K562 (cell line): ENCODE measurements around the gene DGCR8. TPM values are rescaled to one million over a fixed set of nuclear protein-coding genes. Genes with fewer than 3 reads are reported as not detected.

Source experiments
- FUS ChIP-seq: fragments of 200-400 bp; formaldehyde crosslinking; optimal IDR thresholded peaks from 2 replicates; pipeline ENCODE3; 2017; ENCODE audit warnings: low read depth, low read length
- HES1 ChIP-seq: fragments of 450-650 bp; IDR thresholded peaks from 2 replicates; pipeline ENCODE4 v1.6.1; 2016; ENCODE audit warnings: low read depth, mild to moderate bottlenecking, moderate library complexity
- HIVEP1 ChIP-seq: fragments of 250-450 bp; sonication (Bioruptor Pico); IDR thresholded peaks from 2 replicates; pipeline ENCODE4 v1.4.0; 2020; ENCODE audit warnings: mild to moderate bottlenecking
- HMG20A ChIP-seq: fragments of 450-650 bp; formaldehyde crosslinking; conservative IDR thresholded peaks from 2 replicates; pipeline ENCODE4 v1.4.0; 2020; ENCODE audit warnings: mild to moderate bottlenecking, mixed read lengths
- MXD1 ChIP-seq: fragments of 250-450 bp; sonication (Bioruptor Pico); IDR thresholded peaks from 2 replicates; pipeline ENCODE4 v1.8.0; 2021; ENCODE audit warnings: borderline replicate concordance, mild to moderate bottlenecking, moderate library complexity; ENCODE audit not compliant: poor library complexity, severe bottlenecking
- POLR2AphosphoS2 ChIP-seq: IDR thresholded peaks from 2 replicates; pipeline ENCODE4 v1.6.1; 2012; ENCODE audit warnings: low read length, improper control_type of control experiment
- RBM15 ChIP-seq: fragments of 200-400 bp; formaldehyde crosslinking; IDR thresholded peaks from 2 replicates; pipeline ENCODE4 v1.6.1; 2018; ENCODE audit warnings: mild to moderate bottlenecking, low read length, moderate library complexity; ENCODE audit not compliant: insufficient read depth
- SNIP1 ChIP-seq: fragments of 450-650 bp; IDR thresholded peaks from 2 replicates; pipeline ENCODE4 v1.7.1; 2017; ENCODE audit warnings: low read depth, mild to moderate bottlenecking
- ZBED1 ChIP-seq: IDR thresholded peaks from 2 replicates; pipeline ENCODE4 v1.6.1; 2014
- ZNF77 ChIP-seq: fragments of 250-450 bp; sonication (Bioruptor Pico); IDR thresholded peaks from 2 replicates; pipeline ENCODE4 v1.5.0; 2020
- polyA plus RNA-seq, 8 experiments: library from polyadenylated mRNA; depleted of rRNA in 4 of 8; stranded (reverse) in 5 of 8; unstranded in 3 of 8; fragments of >200 nt; fragmentation: Nextera tagmentation in 2 of 8; fragmentation: Illumina TruSeq in 1 of 8; extraction: Ambion mirVana in 2 of 8; extraction: Trizol in 1 of 8; gene quantifications; 2 replicates each; pipeline versions ENCODE4 v1.2.1 to v1.2.3, GENCODE V29; 2011 to 2014; ENCODE audit warnings: inconsistent platforms in 1 of 8, missing spikeins in 1 of 8
- total RNA-seq, 7 experiments: library from RNA; depleted of rRNA in 6 of 7; stranded (reverse); fragments of >200 nt in 6 of 7; fragmentation: Illumina TruSeq in 2 of 7; extraction: Trizol in 2 of 7; gene quantifications; 2 replicates each; pipeline versions ENCODE4 v1.2.1 to v1.2.3, GENCODE V29; 2011 to 2021; ENCODE audit warnings: low replicate concordance in 1 of 7
- TF ChIP-seq, protein P1 (sequence below): fragments of 200-800 bp; sonication (Bioruptor generic); IDR thresholded peaks from 2 replicates; pipeline ENCODE4 v1.6.1; 2016; ENCODE audit warnings: missing genetic modification characterization, missing compliant biosample characterization
- TF ChIP-seq, protein P2 (sequence below): fragments of 250-450 bp; sonication (Bioruptor Pico); IDR thresholded peaks from 2 replicates; pipeline ENCODE4 v1.5.1; 2021; ENCODE audit warnings: mild to moderate bottlenecking
- TF ChIP-seq, protein P3 (sequence below), 3 experiments: IDR thresholded peaks in 2 of 3; conservative IDR thresholded peaks in 1 of 3; 2 replicates each; pipeline ENCODE4 v1.5.1; 2011 to 2012; ENCODE audit warnings: low read length in 3 of 3, mild to moderate bottlenecking in 3 of 3, control low read depth in 2 of 3, improper control_type of control experiment in 1 of 3, inconsistent platforms in 1 of 3, low read depth in 1 of 3, mixed read lengths in 1 of 3, moderate library complexity in 1 of 3; ENCODE audit not compliant: insufficient read depth in 2 of 3
- TF ChIP-seq, protein P4 (sequence below): sonication (generic); formaldehyde crosslinking; IDR thresholded peaks from 2 replicates; pipeline ENCODE4 v1.8.0; 2022; ENCODE audit warnings: missing genetic modification reagents, mild to moderate bottlenecking, borderline replicate concordance
- TF ChIP-seq, protein P5 (sequence below): fragments of 450-650 bp; formaldehyde crosslinking; IDR thresholded peaks from 2 replicates; pipeline ENCODE4 v1.4.0; 2020; ENCODE audit warnings: mild to moderate bottlenecking, mixed read lengths

Gene DGCR8
- total and polyA plus RNA-seq, 9 of the 15 experiments (the other 6 are each of a cell fraction or from before 2014, with no cell fraction given) = 5.9 to 144 (median 80.1) TPM

- TF ChIP-seq, protein P1, sequence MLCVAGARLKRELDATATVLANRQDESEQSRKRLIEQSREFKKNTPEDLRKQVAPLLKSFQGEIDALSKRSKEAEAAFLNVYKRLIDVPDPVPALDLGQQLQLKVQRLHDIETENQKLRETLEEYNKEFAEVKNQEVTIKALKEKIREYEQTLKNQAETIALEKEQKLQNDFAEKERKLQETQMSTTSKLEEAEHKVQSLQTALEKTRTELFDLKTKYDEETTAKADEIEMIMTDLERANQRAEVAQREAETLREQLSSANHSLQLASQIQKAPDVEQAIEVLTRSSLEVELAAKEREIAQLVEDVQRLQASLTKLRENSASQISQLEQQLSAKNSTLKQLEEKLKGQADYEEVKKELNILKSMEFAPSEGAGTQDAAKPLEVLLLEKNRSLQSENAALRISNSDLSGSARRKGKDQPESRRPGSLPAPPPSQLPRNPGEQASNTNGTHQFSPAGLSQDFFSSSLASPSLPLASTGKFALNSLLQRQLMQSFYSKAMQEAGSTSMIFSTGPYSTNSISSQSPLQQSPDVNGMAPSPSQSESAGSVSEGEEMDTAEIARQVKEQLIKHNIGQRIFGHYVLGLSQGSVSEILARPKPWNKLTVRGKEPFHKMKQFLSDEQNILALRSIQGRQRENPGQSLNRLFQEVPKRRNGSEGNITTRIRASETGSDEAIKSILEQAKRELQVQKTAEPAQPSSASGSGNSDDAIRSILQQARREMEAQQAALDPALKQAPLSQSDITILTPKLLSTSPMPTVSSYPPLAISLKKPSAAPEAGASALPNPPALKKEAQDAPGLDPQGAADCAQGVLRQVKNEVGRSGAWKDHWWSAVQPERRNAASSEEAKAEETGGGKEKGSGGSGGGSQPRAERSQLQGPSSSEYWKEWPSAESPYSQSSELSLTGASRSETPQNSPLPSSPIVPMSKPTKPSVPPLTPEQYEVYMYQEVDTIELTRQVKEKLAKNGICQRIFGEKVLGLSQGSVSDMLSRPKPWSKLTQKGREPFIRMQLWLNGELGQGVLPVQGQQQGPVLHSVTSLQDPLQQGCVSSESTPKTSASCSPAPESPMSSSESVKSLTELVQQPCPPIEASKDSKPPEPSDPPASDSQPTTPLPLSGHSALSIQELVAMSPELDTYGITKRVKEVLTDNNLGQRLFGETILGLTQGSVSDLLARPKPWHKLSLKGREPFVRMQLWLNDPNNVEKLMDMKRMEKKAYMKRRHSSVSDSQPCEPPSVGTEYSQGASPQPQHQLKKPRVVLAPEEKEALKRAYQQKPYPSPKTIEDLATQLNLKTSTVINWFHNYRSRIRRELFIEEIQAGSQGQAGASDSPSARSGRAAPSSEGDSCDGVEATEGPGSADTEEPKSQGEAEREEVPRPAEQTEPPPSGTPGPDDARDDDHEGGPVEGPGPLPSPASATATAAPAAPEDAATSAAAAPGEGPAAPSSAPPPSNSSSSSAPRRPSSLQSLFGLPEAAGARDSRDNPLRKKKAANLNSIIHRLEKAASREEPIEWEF (CRISPR knock-in tag) = no peak
- TF ChIP-seq SNIP1 (no peak), HES1 (no peak), MXD1 (CRISPR knock-in tag) (no peak), HIVEP1 (CRISPR knock-in tag) (no peak), POLR2AphosphoS2 (no peak), ZNF77 (no peak), FUS (no peak), ZBED1 (no peak), RBM15 (no peak), HMG20A (no peak)
- TF ChIP-seq, protein P2, sequence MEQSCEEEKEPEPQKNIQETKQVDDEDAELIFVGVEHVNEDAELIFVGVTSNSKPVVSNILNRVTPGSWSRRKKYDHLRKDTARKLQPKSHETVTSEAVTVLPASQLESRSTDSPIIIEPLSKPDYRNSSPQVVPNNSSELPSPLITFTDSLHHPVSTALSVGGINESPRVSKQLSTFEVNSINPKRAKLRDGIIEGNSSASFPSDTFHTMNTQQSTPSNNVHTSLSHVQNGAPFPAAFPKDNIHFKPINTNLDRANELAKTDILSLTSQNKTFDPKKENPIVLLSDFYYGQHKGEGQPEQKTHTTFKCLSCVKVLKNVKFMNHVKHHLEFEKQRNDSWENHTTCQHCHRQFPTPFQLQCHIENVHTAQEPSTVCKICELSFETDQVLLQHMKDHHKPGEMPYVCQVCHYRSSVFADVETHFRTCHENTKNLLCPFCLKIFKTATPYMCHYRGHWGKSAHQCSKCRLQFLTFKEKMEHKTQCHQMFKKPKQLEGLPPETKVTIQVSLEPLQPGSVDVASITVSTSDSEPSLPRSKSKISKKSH (CRISPR knock-in tag) = no peak
- TF ChIP-seq, protein P3, sequence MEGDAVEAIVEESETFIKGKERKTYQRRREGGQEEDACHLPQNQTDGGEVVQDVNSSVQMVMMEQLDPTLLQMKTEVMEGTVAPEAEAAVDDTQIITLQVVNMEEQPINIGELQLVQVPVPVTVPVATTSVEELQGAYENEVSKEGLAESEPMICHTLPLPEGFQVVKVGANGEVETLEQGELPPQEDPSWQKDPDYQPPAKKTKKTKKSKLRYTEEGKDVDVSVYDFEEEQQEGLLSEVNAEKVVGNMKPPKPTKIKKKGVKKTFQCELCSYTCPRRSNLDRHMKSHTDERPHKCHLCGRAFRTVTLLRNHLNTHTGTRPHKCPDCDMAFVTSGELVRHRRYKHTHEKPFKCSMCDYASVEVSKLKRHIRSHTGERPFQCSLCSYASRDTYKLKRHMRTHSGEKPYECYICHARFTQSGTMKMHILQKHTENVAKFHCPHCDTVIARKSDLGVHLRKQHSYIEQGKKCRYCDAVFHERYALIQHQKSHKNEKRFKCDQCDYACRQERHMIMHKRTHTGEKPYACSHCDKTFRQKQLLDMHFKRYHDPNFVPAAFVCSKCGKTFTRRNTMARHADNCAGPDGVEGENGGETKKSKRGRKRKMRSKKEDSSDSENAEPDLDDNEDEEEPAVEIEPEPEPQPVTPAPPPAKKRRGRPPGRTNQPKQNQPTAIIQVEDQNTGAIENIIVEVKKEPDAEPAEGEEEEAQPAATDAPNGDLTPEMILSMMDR (IDR thresholded peaks at IDR 0.05 in 2 of 3, conservative IDR thresholded peaks at IDR 0.05 in 1 of 3; ENCODE audit: insufficient read depth in 2 of 3, low read depth in 1 of 3, low read length in 3 of 3) = no peak
- TF ChIP-seq, protein P4, sequence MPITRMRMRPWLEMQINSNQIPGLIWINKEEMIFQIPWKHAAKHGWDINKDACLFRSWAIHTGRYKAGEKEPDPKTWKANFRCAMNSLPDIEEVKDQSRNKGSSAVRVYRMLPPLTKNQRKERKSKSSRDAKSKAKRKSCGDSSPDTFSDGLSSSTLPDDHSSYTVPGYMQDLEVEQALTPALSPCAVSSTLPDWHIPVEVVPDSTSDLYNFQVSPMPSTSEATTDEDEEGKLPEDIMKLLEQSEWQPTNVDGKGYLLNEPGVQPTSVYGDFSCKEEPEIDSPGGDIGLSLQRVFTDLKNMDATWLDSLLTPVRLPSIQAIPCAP = no peak
- TF ChIP-seq, protein P5, sequence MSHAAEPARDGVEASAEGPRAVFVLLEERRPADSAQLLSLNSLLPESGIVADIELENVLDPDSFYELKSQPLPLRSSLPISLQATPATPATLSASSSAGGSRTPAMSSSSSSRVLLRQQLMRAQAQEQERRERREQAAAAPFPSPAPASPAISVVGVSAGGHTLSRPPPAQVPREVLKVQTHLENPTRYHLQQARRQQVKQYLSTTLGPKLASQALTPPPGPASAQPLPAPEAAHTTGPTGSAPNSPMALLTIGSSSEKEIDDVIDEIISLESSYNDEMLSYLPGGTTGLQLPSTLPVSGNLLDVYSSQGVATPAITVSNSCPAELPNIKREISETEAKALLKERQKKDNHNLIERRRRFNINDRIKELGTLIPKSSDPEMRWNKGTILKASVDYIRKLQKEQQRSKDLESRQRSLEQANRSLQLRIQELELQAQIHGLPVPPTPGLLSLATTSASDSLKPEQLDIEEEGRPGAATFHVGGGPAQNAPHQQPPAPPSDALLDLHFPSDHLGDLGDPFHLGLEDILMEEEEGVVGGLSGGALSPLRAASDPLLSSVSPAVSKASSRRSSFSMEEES (CRISPR knock-in tag) = no peak
Measured at GRCh38 chr22:20158391-20159036, 78.5 kb downstream of the DGCR8 start (continued).
